HG02588 (cell line): ENCODE data around the gene FNDC5.

Source experiments
- ATAC-seq: cut with Tn5 transposase; IDR thresholded peaks from one replicate; pipeline ENCODE4 v1.9.1; 2021; ENCODE audit warnings: mild to moderate bottlenecking, moderate library complexity; ENCODE audit not compliant: unreplicated experiment

Gene FNDC5

GRCh38 chr1:32898056-32898455 is 27.3 kb upstream of the FNDC5 start:
- ATAC-seq: no peak

GRCh38 chr1:32897082-32898049 is 26.7 kb upstream of the FNDC5 start:
- no peak for ATAC-seq

- ATAC-seq: no peak
Measured at GRCh38 chr1:32896451-32896850, 25.7 kb upstream of the FNDC5 start.

- ATAC-seq: no peak
Measured at GRCh38 chr1:32895325-32896215, 24.9 kb upstream of the FNDC5 start.

- no peak for ATAC-seq
Measured at GRCh38 chr1:32894681-32895080, 24.0 kb upstream of the FNDC5 start.

GRCh38 chr1:32894019-32894600 is 23.4 kb upstream of the FNDC5 start:
- no peak for ATAC-seq

GRCh38 chr1:32893198-32894018 is 22.7 kb upstream of the FNDC5 start:
- no peak for ATAC-seq

GRCh38 chr1:32892368-32893197 is 21.9 kb upstream of the FNDC5 start:
- ATAC-seq: no peak

- ATAC-seq: no peak
Measured at GRCh38 chr1:32891630-32892029, 20.9 kb upstream of the FNDC5 start.

- no peak for ATAC-seq
Measured at GRCh38 chr1:32891241-32891570, 20.5 kb upstream of the FNDC5 start.

- no peak for ATAC-seq
Measured at GRCh38 chr1:32890516-32891240, 20.0 kb upstream of the FNDC5 start.

- no peak for ATAC-seq
Measured at GRCh38 chr1:32889731-32890278, 19.1 kb upstream of the FNDC5 start.

- no peak for ATAC-seq
Measured at GRCh38 chr1:32888677-32889420, 18.1 kb upstream of the FNDC5 start.

GRCh38 chr1:32888134-32888533 is 17.4 kb upstream of the FNDC5 start:
- ATAC-seq: no peak

- no peak for ATAC-seq
Measured at GRCh38 chr1:32887623-32888022, 16.9 kb upstream of the FNDC5 start.

GRCh38 chr1:32886828-32887414 is 16.2 kb upstream of the FNDC5 start:
- ATAC-seq: no peak

- ATAC-seq: no peak
Measured at GRCh38 chr1:32886004-32886827, 15.5 kb upstream of the FNDC5 start, which contains the start of gene HPCA. HPCA (plus strand) TSS chr1:32886491; CDS start chr1:32888899, 2,408 bp downstream.
